Measurements from ENCODE around the gene DCDC1.

GRCh38 chr11:31375879-31376278, 6.3 kb upstream of the DCDC1 start:
- TF ChIP-seq, protein P1, sequence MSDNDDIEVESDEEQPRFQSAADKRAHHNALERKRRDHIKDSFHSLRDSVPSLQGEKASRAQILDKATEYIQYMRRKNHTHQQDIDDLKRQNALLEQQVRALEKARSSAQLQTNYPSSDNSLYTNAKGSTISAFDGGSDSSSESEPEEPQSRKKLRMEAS (IDR thresholded peaks at IDR 0.05): no peak
- TF ChIP-seq HOXA7 (CRISPR knock-in tag; IDR thresholded peaks at IDR 0.05): no peak
- no peak for TF ChIP-seq BHLHE40 (IDR thresholded peaks at IDR 0.05; ENCODE audit: low read depth, low read length)
- TF ChIP-seq CTCF (IDR thresholded peaks at IDR 0.05): no peak
- TF ChIP-seq ZNF302 (CRISPR knock-in tag; IDR thresholded peaks at IDR 0.05): no peak
- TF ChIP-seq JUN (IDR thresholded peaks at IDR 0.05): no peak
- TF ChIP-seq SREBF2 (IDR thresholded peaks at IDR 0.05): no peak
- no peak for TF ChIP-seq EP300 (IDR thresholded peaks at IDR 0.05)
- no peak for TF ChIP-seq POLR2A (IDR thresholded peaks at IDR 0.05; ENCODE audit: low read length)
- no peak for TF ChIP-seq CEBPB (IDR thresholded peaks at IDR 0.05)
- no peak for TF ChIP-seq BCL3 (IDR thresholded peaks at IDR 0.05)
- no peak for TF ChIP-seq MAFK (IDR thresholded peaks at IDR 0.05; ENCODE audit: partially characterized antibody)
- no peak for TF ChIP-seq RAD21 (conservative IDR thresholded peaks at IDR 0.05 in 1 of 2, IDR thresholded peaks at IDR 0.05 in 1 of 2)

All from A549 (cell line).